ENCODE results near the gene IRF9.
A peak's percentile ranks its signal among the peaks of the same experiment; 100 is the strongest.

IRF9 gene

GRCh38 chr14:24131549-24131966, 29.5 kb upstream of the IRF9 start:
- no peak for DNase-seq (ENCODE audit: low spot score)

GRCh38 chr14:24132061-24132685, 28.9 kb upstream of the IRF9 start:
- DNase-seq (ENCODE audit: low spot score), result no peak

- no peak for DNase-seq (ENCODE audit: low spot score)
These were observed 28.1 kb upstream of the IRF9 start for GRCh38 chr14:24132976-24133375.

DNA sequence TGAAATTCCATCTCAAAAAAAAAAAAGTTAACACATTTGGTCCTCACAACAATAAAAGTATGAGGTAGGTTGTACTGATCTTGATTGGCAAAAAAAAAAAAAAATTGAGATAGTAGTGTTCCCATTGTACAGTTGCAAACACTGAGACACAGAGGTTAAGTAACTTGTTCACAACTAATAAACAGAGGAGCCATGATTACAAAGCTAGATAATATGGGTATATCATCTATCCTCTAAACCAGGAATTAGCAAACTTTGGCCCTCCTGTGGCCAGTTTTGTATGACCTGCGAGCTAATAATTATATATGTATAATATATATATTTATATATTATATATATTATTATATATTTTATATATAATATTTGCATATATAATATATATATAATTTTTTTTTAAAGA, 27.3 kb upstream of the IRF9 start:
- DNase-seq (ENCODE audit: low spot score), result peak; percentile 45

DNA sequence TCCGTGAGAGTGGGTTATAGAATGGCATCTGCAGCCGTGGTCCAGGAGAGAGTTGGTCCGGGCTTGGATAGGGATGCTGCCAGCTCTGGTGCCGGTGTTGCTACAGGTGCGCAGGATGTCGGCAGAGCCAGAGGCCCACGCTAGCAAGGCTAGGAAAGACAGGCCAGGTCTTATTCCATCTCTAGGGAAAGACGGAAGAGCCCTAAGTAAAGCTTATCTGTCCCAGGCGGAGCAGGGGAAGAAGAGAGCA, 25.6 kb upstream of the IRF9 start:
- DNase-seq (ENCODE audit: low spot score), result no peak

GRCh38 chr14:24135834-24136683, 25.0 kb upstream of the IRF9 start, which contains the start of gene PSME1:
PSME1 (plus strand) TSS chr14:24136194; CDS start chr14:24136263, 69 bp downstream.
- peak; percentile 95 for DNase-seq (ENCODE audit: low spot score)

GRCh38 chr14:24136684-24137528, 24.2 kb upstream of the IRF9 start:
- DNase-seq (ENCODE audit: low spot score), result no peak

GRCh38 chr14:24137529-24138395, 23.3 kb upstream of the IRF9 start:
- DNase-seq (ENCODE audit: low spot score), result no peak

GRCh38 chr14:24138396-24139271, 22.4 kb upstream of the IRF9 start:
- DNase-seq (ENCODE audit: low spot score), result no peak

GRCh38 chr14:24139272-24139934, 21.7 kb upstream of the IRF9 start:
- DNase-seq (ENCODE audit: low spot score), result peak; percentile 33

DNA sequence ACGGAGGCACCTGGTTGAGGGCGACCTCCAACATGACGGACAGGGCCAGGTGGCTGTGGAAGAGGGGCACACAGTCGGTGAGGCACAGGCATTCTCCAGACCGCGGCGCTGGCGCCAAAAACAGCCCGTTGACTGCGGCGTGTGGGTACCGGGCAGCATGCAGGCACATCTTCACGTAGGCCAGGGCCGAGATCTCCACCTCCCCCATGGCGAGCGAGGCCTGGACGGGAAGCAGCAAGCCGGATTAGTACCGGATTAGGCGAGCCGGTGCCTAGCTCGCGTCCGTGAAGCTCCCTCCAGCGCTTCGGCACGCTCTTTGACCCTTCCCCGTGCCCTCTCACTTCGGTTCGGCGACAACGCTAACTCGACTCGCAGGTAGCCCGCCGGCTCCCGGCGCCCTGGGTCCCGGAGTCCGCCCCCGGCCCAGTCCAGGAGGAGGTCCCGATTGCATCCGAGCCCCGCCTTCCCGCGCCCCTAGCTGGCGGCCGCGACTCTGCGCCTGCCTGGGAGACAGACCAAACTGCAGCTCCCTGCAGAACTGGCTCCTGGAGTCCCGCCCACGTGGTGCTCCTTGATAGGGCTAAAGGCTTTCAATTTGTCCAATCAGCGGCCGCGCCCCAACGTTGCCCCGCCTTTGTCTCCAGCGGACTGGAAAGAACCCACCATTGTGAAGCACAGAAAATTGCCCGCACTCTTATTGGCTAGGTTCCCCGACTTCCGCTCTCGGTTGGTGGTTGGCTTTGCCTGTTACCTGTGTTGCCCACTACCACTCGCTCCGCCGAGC, 19.8 kb upstream of the IRF9 start, which contains the start of gene EMC9:
Gene EMC9 (minus strand): TSS at position 495 of the 784 bp plus-strand sequence. CDS start 287 bp downstream, at position 208.
- peak; percentile 99 for DNase-seq (ENCODE audit: low spot score)

DNA sequence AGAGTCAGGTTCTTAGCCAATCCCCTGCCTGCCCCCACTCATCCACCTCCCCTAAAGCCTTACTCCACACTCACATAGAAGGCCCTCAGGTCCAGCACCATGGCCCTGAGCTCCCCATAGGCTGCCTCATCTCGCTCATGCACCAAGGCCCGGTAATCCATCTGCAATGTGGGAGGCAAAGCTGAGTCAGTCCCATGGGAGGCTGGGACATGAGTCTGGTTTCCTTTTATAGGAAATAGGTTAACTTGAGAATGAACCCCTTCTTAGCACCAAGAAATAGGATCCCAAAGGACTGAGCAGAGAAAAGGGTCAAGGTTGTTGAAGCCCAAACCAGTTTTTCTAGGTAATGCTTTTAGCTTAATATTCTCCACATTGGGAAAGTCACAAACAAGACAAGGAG, 17.6 kb upstream of the IRF9 start:
- no peak for DNase-seq (ENCODE audit: low spot score)

- DNase-seq (ENCODE audit: low spot score), result no peak
These were observed 16.6 kb upstream of the IRF9 start for GRCh38 chr14:24144451-24144850.

- DNase-seq (ENCODE audit: low spot score), result no peak
These were observed 15.8 kb upstream of the IRF9 start for GRCh38 chr14:24145219-24145618.

- no peak for DNase-seq (ENCODE audit: low spot score)
These were observed 15.2 kb upstream of the IRF9 start for GRCh38 chr14:24145690-24146452.

DNA sequence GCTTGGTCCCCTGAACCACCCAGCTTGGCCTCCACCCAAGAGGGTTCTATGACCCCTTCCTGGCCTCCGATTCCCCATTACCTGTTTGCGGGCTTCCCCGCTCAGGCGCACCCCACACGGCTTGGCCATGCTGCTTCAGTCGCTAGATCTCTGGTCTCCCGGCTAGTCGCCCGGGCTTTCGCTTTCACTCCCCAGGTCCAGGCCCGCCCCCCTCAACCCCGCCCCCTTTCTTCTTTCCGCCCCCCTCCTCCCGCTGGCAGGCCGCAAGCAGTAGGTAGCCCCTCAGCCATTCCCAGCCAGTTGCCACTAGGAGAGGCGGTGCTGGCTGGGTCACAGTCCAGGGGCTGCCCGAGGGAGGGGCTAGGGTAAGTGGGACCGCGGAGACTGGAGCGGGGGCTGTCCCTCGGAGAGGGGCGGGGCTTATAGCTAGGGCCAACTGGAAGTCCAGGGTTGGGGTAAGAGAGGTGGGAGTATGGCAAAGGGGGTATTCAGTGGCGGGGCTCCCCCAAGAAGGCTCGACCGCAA, 14.6 kb upstream of the IRF9 start, which contains the start of gene PSME2:
Gene PSME2 (minus strand): TSS at position 158 of the 525 bp plus-strand sequence. CDS start 29 bp downstream, at position 129.
- peak; percentile 82 for DNase-seq (ENCODE audit: low spot score)

DNA sequence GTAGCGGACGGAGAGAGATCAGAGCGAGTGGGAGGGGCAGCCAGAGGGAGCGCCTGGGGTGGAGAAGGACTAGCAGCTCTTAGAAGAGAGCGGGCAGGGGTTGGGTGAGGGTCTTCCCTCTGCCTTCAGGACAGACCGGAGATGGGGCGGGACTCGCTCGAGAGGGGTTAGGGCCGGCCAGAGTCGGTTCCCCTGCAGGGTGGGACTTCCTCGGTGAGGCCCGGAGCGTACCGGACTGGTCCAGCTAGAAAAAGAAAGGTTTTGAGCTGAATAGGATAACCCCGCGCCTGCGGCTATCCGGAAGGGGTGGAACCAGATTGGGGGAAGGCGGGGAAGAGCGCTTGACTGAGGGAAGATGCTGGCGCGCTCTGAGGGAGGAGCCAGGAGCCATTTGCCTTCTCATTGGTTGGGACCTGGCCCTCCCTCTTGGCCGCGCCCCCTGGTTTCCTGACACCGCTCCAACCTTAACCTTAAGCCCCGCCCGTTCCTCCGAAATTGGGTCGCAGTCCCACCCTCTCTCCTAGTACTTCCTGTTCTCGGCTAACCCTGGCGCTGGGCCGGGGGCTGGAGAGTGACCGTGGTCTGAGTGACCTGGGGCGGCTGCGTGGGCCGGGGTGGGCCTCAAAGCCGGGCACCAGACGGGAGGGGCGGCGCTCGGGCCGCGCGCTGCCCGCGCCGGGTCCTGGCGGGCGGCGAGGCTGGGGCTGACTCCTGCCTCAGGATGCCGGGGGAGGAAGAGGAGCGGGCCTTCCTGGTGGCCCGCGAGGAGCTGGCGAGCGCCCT, 13.9 kb upstream of the IRF9 start, which contains the start of gene RNF31:
Gene RNF31 (plus strand): TSS at position 521 of the 783 bp plus-strand sequence. CDS start 201 bp downstream, at position 722.
- peak; percentile 98 for DNase-seq (ENCODE audit: low spot score)

Data from hematopoietic multipotent progenitor cell treated with erythropoietin and hydrocortisone succinate and interleukin-3 and kit ligand, for 15 days (in vitro differentiated cells).